Measurements from ENCODE around the gene ATG5. TPM values are rescaled to one million over a fixed set of nuclear protein-coding genes. Genes with fewer than 3 reads are reported as not detected.

Gene ATG5
- total RNA-seq, 1 experiment from 2014 or later: 51.4 TPM

- no peaks in the 10 kb centered on the region for H3K36me3 ChIP-seq (ENCODE audit: control insufficient read depth, insufficient read depth, low read length)
- H3K27me3 ChIP-seq (ENCODE audit: control insufficient read depth, insufficient read depth, low read length): peaks cover 7% of the 10 kb centered on the region
- peaks cover under 1% of the 10 kb centered on the region; the same call in 1 of the 2 replicates for H3K9me3 ChIP-seq (ENCODE audit: control insufficient read depth, insufficient read depth, low read depth, low read length)
- no peak overlapping the region for H3K27ac ChIP-seq (ENCODE audit: low read length)
- intact Hi-C loops (cut with micrococcal nuclease; ENCODE audit: unreplicated experiment): no loop called here
- in situ Hi-C loops (cut with HindIII; ENCODE audit: low pct_unique_long_range_greater_than_20kb, low sequenced_read_pairs): no loop called here
- ChIA-PET POLR2A (no interaction called here), CTCF (interaction anchor here (0.6 kb wide), 1 partner anchor 76 kb away, joined by 4 read pairs; no protein-coding TSS in a partner anchor)
- H3K4me1 ChIP-seq (ENCODE audit: control insufficient read depth, insufficient read depth, low read length): no peaks in the 10 kb centered on the region
- DNase-seq (ENCODE audit: low read depth, low spot score) (no peak), ATAC-seq (no peak)
- BruUV-seq (replicated peaks): no TSS peak
- H3K4me3 ChIP-seq (ENCODE audit: low read depth in 2 of 2, low read length in 2 of 2): no peak overlapping the region
- no peak for TF ChIP-seq TCF7L2 (IDR thresholded peaks at IDR 0.05; ENCODE audit: low read depth, low read length)
- TF ChIP-seq, protein P1, sequence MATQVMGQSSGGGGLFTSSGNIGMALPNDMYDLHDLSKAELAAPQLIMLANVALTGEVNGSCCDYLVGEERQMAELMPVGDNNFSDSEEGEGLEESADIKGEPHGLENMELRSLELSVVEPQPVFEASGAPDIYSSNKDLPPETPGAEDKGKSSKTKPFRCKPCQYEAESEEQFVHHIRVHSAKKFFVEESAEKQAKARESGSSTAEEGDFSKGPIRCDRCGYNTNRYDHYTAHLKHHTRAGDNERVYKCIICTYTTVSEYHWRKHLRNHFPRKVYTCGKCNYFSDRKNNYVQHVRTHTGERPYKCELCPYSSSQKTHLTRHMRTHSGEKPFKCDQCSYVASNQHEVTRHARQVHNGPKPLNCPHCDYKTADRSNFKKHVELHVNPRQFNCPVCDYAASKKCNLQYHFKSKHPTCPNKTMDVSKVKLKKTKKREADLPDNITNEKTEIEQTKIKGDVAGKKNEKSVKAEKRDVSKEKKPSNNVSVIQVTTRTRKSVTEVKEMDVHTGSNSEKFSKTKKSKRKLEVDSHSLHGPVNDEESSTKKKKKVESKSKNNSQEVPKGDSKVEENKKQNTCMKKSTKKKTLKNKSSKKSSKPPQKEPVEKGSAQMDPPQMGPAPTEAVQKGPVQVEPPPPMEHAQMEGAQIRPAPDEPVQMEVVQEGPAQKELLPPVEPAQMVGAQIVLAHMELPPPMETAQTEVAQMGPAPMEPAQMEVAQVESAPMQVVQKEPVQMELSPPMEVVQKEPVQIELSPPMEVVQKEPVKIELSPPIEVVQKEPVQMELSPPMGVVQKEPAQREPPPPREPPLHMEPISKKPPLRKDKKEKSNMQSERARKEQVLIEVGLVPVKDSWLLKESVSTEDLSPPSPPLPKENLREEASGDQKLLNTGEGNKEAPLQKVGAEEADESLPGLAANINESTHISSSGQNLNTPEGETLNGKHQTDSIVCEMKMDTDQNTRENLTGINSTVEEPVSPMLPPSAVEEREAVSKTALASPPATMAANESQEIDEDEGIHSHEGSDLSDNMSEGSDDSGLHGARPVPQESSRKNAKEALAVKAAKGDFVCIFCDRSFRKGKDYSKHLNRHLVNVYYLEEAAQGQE (IDR thresholded peaks at IDR 0.05; ENCODE audit: insufficient read depth in 1 of 2, low read depth in 2 of 2, low read length in 1 of 2): no peak
- TF ChIP-seq, protein P2, sequence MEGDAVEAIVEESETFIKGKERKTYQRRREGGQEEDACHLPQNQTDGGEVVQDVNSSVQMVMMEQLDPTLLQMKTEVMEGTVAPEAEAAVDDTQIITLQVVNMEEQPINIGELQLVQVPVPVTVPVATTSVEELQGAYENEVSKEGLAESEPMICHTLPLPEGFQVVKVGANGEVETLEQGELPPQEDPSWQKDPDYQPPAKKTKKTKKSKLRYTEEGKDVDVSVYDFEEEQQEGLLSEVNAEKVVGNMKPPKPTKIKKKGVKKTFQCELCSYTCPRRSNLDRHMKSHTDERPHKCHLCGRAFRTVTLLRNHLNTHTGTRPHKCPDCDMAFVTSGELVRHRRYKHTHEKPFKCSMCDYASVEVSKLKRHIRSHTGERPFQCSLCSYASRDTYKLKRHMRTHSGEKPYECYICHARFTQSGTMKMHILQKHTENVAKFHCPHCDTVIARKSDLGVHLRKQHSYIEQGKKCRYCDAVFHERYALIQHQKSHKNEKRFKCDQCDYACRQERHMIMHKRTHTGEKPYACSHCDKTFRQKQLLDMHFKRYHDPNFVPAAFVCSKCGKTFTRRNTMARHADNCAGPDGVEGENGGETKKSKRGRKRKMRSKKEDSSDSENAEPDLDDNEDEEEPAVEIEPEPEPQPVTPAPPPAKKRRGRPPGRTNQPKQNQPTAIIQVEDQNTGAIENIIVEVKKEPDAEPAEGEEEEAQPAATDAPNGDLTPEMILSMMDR (IDR thresholded peaks at IDR 0.05): no peak
- TF ChIP-seq SIN3A (IDR thresholded peaks at IDR 0.05; ENCODE audit: borderline replicate concordance, insufficient read depth, low read depth, low read length): no peak
- no peak for TF ChIP-seq POLR2AphosphoS5 (IDR thresholded peaks at IDR 0.05; ENCODE audit: low read depth, low read length)
Measured at GRCh38 chr6:106347219-106347618, 21.7 kb upstream of the ATG5 start.

GRCh38 chr6:106339334-106340029 is 13.9 kb upstream of the ATG5 start:
- BruUV-seq (replicated peaks): no TSS peak
- H3K27ac ChIP-seq (ENCODE audit: low read length): no peak overlapping the region
- TF ChIP-seq, protein P2 (IDR thresholded peaks at IDR 0.05): peak; percentile 96
- no peak for TF ChIP-seq TCF7L2 (IDR thresholded peaks at IDR 0.05; ENCODE audit: low read depth, low read length)
- H3K36me3 ChIP-seq (ENCODE audit: control insufficient read depth, insufficient read depth, low read length): no peaks in the 10 kb centered on the region
- ATAC-seq: peak; percentile 98
- H3K4me1 ChIP-seq (ENCODE audit: control insufficient read depth, insufficient read depth, low read length): peaks cover 3% of the 10 kb centered on the region; the same call in 1 of the 2 replicates
- in situ Hi-C loops (cut with HindIII; ENCODE audit: low pct_unique_long_range_greater_than_20kb, low sequenced_read_pairs) (no loop called here), intact Hi-C loops (cut with micrococcal nuclease; ENCODE audit: unreplicated experiment) (loop anchor here (2.0 to 10.0 kb wide), 2 partner anchors 225 to 645 kb away; no protein-coding TSS in a partner anchor)
- H3K27me3 ChIP-seq (ENCODE audit: control insufficient read depth, insufficient read depth, low read length): no peaks in the 10 kb centered on the region; the same call in 1 of the 2 replicates
- ChIA-PET POLR2A (interaction anchor here (0.6 kb wide), 1 partner anchor 228 kb away, joined by 3 read pairs; no protein-coding TSS in a partner anchor), CTCF (interaction anchor here (0.5 to 1.6 kb wide), 8 partner anchors 10 to 227 kb away, joined by 3 to 10 read pairs (median 4); partner anchors contain the start of gene CRYBG1)
- H3K9me3 ChIP-seq (ENCODE audit: control insufficient read depth, insufficient read depth, low read depth, low read length): no peaks in the 10 kb centered on the region
- DNase-seq (ENCODE audit: low read depth, low spot score): peak; percentile 51
- H3K4me3 ChIP-seq (ENCODE audit: low read depth in 2 of 2, low read length in 2 of 2): peak overlapping the region in 1 of 2 experiments; percentile 12; a peak in 1 of 4 replicates

Measured in Panc1 (cell line).